Measurements from ENCODE around the gene PHF3.

PHF3 gene, protein sequence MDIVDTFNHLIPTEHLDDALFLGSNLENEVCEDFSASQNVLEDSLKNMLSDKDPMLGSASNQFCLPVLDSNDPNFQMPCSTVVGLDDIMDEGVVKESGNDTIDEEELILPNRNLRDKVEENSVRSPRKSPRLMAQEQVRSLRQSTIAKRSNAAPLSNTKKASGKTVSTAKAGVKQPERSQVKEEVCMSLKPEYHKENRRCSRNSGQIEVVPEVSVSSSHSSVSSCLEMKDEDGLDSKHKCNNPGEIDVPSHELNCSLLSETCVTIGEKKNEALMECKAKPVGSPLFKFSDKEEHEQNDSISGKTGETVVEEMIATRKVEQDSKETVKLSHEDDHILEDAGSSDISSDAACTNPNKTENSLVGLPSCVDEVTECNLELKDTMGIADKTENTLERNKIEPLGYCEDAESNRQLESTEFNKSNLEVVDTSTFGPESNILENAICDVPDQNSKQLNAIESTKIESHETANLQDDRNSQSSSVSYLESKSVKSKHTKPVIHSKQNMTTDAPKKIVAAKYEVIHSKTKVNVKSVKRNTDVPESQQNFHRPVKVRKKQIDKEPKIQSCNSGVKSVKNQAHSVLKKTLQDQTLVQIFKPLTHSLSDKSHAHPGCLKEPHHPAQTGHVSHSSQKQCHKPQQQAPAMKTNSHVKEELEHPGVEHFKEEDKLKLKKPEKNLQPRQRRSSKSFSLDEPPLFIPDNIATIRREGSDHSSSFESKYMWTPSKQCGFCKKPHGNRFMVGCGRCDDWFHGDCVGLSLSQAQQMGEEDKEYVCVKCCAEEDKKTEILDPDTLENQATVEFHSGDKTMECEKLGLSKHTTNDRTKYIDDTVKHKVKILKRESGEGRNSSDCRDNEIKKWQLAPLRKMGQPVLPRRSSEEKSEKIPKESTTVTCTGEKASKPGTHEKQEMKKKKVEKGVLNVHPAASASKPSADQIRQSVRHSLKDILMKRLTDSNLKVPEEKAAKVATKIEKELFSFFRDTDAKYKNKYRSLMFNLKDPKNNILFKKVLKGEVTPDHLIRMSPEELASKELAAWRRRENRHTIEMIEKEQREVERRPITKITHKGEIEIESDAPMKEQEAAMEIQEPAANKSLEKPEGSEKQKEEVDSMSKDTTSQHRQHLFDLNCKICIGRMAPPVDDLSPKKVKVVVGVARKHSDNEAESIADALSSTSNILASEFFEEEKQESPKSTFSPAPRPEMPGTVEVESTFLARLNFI (N-terminal part only)

DNA sequence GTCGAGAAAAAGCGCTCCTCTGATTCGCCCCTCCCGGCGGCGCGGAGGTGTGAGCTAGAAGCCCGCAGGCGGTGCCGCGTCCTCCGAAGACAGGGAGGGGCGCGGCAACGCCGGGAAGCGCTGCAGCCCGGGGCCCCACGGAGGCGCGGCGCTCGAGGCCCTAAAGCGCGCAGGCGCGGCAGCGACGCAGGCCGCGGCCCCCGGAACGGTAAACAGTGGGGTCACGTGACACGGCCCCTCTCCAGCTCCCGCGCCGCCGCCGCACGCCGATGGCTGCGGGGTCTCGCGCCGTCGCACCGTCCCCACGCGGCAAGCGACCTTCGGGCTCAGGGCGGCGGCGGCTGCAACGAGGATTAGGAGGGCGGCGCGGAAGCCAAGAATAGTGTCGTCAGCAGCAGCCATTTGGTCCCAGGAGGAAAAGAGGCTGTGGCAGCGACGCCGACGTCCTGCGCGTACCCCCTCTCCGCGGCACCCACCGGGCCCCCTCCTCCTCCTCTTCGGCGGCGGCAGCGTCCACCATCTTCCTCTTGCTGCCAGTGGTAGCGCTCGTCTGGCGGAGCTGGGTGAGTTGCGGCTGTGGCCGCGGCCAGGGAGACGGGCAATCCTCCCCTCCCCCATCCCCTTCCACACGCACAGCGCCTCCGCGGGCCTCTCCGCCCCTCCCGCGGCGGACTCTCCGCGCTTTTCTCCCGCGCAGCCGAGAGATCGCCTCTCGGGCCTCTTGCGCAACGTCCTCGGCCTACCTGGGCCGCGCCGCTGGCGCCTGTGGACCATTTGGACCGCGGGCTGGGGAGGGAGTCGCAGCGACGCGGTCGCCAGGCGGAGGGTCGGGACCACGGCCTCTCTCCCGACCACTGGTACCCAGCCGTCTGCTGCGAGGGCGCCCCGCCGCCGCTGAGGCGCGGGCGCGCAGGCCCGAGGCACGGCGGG, at the start of gene PHF3:
TSS of gene PHF3 (plus strand) at position 215 of the 930 bp plus-strand sequence. CDS start 10,750 bp downstream, outside the sequence.
- peak; percentile 92 for DNase-seq

DNA sequence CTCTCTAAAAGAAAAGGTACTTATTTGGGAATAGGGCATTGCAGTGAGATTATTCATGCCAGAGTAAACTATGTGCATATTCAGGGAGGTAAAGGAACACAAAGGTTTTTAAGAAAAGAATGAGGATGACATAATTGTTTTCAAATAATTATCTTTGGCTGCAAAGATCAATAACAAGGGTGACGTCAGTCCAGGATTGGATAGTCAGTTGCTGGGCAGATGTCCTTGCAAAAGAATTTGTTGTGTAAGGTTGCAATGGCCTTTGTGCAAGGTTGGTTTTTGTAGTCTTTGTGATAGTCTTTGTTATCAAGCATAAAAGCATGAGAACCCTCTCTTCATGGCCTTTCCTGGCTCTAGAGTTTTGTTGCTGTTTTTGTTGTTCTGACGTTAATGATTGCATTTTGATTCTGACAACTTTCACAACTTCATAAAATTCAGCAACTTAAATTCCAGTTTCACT, 45.6 kb upstream of the PHF3 start:
- no peak for DNase-seq

DNA sequence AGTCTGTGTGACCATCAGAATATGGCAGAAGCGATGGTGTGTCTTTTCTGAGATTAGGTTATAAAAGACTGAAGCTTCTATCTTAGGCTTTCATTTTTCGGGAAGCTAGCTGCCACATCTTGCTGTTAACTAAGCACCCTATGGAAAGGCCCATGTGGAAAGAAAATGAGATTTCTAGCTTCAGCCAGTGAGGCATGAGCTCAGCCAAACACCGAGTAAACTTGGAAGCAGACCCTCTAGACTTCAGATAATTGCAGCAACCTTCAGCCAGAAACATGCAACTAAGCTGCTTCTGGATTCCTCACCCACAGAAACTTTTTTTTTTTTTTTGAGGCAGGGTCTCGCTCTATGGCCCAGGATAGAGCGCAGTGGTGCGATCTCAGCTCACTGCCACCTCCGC, 42.7 kb upstream of the PHF3 start:
- no peak for DNase-seq

DNA sequence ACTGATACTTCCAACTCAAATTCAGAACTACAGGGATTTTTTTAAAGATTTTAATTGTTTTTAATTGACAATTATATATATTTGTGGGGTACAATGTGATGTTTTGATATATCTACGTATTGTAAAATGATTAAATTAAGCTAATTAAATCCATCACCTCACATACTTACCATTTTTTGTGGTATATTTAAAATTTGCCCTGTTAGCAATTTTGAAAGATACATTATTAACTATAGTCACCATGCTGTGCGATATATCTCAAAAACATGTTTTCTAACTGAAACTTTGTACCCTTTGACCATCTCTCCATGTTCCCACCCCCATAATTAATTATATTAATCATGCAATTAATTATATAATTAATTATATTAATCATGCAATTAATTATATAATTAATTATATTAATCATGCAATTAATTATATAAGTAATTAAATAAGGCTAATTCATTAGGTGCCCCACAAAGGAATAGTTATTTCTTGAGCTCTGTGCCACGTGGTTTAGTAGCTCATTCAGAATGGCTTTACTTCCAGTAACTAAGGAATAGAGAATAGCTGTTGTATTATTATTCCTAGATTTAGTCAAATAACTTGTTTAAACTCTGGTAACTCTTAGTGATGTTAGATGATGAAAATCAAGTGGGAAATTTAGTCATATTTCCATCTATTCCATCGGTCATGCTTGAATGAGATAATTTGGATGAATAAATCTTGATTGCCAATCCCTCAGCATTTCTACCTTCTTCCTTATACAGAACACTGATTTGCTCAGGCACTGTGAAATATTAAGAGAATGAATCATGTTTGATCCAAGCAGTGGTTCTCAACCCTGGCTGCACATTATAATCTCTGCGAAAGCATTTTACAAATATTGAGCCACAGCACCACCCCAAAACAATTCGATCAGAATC, 38.2 kb upstream of the PHF3 start:
- DNase-seq, result no peak

DNA sequence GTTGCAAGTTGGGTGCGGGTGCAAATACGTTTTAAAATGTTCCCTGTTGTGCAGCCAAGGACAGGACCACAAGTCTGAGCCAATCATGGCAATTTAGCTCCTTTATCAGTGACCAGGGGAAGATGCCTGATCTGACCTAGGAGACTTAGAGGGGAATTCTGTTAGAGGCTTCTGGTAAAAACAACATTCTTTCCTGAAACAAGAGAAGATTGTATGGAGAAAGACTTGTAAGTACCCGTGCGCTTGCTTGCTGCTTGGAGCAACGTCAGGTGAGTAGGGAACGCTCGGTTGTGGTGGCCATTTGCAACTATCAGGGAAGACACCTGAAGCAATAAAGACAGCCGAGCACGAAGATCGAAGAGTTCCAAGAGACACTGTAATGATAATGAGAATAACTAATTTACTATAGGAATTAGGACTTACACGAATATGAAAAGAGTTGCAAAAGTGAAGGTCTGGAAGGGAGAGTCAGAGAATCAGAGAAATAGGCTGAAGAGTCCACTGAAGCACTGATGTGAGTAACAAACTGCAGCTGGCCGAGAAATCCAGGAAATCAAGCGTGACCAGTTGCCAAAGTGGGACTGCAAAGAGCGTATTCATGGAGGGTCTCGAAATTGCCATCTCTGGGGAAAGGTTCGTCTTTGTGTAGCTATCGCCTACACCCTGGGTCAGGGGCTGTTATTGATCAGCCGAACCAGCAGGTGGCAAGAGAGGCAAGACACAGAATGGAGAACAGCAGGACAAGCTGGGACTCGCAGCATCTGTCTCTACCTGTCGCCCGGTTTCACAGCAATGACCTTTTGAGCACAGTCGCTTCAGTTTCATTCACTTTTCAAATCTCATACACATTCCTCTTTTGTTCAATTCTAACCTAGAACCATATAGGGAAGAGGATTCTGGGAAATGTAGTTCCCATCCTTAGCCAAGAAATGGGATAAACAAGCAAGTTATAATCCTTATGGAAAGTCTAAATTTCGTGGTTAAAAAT, 37.3 kb upstream of the PHF3 start:
- peak; percentile 85 for DNase-seq

DNA sequence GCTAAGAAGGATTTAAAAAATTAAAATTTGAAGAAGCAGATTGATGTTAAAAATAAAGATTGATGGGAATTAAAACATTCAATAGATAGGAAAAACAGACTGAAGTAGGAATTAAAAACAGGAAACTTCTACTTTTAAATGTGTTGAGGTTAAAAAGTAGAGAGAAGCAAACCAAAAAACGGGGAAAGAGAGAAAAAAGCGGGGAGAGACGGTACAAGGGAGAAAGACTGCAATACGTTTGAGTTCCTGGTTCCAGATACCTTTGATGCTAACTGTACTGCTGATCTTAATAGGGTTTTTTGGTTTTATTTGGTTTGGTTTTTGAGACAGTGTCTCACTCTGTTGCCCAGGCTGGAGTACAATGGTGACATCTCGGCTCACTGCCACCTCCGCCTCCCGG, 36.4 kb upstream of the PHF3 start:
- no peak for DNase-seq

DNA sequence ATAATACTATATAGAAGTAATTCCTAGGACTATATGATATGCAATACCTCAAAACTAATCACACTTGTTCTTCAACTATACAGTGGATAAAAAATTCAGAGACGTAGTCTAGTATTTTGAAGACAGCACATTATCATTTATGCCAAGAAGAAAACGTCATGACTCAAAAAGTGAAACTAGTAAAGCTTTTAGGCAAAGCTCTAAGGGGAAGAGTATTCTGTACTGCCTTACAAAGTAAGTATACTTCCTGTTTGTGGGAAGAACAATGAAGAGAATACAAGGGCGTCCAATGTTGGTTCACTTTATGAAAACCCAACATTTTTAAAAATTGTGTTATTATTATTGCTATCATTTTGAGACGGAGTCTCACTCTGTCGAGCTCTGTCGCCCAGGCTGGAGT, 35.5 kb upstream of the PHF3 start:
- DNase-seq, result no peak

DNA sequence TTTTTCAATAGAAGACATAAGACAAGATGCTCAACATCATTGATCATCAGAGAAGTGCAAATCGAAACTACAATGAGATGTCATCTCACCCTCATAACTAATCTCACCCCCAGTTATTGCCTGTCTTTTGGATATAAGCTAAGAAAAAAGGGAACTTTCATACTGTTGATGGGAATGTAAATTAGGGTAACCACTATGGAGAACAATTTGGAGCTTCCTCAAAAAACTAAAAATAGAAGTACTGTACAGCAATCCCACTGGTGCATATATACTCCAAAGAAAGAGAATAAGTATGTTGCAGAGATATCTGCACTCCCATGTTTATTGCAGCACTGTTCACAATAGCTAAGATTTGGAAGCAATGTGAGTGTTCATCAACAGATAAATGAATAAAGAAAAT, 26.4 kb upstream of the PHF3 start:
- DNase-seq, result no peak

DNA sequence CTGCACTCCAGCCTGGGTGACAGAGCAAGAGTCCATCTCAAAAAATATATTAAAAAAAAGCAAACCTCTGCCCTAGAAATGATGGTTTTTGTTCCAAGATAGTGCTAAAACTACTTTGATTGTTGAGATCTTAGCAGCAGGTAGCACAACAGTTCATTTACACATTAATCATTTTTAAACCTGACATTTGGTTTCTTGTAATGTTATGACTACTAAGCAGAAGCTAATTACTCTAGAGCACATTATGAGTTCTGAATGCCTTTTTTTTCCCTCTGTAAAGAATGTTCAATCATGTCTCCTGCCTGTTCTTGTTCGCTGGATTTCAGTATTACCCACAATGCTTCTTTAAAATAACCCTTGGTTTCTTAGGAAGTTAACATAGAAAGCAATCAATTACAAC, 24.7 kb upstream of the PHF3 start:
- no peak for DNase-seq

DNA sequence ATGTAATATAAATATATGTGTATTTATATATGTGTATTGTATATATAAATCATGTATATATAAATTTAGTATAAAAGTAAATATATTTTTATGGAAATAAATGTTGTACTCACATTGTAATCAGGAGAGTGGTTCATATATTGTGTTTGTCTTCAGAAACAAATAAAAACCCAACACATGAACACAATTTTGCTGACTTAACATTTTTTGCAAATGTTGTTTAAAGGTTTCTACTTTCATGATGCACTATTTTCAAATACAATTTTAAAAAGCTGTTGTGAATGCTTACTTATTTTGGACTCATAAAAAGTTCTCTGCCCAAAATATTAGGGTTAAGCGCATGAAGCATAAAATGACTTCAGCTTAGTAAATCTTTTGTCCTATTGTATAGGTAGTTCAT, 24.0 kb upstream of the PHF3 start:
- DNase-seq, result no peak

DNA sequence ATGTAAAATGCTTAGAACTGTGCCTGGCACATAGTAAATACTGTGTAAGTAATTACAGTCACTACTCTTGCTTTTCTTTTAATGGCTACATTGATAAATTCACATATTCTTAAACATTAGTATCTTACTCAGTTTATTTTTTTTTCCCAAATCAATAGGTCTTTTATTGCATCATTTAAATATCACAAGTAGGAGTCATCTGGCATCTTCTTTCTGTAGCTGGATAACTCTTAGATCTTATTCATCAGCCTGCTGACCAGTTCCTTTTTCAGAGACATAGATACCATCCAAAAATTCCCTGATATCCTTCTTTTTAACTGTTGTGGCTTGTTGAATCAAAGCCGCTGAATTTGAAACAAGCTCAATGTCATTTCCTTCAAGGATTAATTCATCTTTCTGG, 20.0 kb upstream of the PHF3 start:
- DNase-seq, result no peak

DNA sequence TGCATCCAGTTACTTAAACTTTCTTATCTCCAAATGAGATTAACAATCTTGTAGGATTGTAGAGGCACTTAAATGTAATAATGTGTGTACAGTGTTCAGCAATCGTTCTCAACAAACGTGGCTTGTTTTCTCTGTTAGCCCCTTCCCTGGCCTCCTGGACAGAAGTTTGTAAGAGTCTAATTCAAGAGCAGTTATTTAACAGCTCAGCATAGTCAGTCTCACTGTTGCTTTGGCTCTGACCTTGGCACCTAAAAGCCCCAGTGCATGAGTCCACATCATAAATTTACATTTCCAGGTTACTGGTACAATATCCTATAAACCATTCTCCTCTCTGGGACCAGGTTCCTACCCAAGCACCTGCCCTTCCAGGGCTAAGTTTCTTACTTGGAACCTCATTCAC, 11.5 kb upstream of the PHF3 start:
- no peak for DNase-seq

DNA sequence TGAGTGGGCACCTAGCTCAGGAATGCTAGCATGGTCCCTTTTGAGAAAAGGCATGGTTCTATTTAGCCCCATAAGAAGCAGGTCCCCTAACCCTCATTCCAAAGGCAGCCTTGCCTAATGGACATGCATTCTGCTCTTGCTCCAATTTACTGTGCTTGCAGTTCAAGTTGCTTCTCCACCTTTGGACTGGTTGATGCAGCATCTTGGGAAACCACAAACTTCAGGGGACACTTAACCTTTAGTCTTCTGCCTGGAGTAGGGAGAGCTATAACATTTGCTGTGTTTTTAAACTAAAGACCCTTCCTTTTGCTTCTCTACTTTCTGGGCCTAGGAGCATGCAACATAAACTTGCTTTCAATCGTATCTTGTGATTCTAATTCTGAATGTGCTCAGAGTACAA, 5.1 kb upstream of the PHF3 start:
- DNase-seq, result no peak

DNA sequence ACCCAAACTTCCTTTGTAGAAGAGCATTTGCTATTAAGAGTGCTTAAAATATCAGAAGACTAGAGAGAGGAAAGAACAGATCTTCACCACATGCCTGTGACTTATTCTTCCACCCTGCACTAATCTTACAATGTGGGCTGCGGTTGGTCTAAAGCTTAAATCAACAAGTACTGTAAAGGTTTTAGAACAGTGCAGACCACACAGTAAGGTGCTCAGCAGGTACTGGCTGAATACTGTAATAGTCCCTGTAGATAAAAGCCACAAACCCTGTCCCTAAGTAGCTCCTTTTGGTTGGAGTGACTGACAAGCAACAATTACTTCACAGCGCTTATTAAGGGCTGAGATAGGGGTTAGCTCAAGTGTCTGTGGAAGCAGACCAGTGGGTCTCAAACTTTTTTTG, 972 bp upstream of the PHF3 start:
- peak; percentile 4 for DNase-seq

DNA sequence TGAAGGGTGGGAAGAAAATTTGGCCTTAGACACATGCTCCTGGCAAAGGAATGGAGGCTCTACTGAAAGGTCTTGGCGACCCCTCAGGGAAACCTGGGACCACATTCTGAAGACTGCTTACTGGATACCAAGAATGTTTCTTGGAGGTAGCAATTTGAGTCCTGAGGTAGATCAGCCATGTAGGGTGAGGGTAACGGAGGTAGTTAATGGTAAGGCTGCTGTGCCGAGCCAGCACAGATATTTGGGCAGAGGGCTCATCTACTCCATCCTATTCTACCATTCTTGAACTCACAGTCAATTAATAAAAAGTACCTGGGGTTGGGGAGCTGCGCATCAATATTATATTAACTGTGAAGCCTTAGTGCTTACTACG, 401 bp upstream of the PHF3 start:
- DNase-seq, result no peak

DNA sequence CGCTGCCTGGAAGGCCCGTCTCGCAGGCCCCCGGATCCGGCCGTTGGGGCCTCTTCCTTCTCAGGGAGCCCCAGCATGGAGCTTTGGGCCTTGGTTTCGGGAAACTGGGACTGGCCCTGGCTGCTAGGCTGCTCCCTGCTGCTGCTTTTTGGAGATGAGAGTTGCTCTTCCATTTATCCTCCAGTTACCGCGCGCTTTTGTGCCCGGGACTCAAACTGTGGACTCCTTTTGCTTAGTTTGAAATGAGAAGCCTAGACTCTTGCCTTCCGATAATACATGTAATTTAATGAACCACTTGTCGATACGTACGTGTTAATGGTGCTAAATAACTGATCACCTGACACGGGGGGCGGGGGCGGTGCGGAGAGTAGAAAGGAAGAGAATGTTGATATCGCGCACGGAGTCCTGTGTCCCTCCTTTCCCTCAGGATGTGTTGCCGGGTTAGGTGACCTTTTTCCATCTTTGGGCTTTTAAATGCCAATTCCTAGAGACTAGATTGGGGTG, 968 bp downstream of the PHF3 start:
- DNase-seq, result peak; percentile 60

DNA sequence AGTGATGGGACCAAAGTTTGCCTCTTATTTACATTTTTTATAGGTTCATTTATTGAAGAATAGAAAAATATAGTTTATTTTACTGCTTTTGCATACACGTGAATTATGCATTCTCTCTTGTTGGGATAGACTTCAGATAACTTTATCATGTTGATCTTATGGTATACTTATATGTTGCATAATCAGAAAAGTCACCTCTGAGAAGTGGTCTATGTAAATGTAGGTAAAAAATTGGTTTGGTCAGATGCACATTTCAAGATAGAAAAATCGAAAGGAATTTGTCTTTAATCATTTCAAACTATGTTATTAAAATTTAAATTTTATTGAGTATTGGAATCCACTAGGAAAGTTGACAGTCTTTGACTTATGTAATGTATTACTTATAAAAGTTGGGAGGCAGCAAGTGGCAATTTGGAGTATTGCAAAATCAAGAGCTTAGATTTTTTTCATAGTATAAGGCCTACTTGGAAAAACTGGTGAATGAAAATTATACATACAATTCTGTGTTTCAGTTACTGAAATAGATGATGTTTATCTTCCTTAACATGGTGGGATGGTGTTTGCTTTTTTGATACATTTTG, 2.4 kb downstream of the PHF3 start:
- DNase-seq, result no peak

DNA sequence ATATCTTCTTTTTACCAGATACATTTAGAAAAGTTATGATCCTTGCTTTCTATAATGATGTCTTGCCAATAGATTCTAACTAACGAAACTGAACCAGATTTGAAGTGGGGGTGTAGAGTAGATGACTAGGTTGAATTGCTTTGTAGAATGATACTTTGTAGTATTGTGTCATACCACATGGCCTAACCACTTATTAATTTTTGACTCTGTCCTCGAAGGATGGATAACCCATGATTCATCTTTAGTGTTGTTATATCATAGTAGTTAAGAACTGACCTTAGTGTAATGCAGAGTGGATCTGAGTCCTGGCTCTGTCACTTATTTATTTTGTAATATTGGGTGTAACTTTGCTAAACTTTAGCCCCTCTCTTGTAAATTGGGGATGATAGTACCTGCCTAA, 4.5 kb downstream of the PHF3 start:
- DNase-seq, result no peak

DNA sequence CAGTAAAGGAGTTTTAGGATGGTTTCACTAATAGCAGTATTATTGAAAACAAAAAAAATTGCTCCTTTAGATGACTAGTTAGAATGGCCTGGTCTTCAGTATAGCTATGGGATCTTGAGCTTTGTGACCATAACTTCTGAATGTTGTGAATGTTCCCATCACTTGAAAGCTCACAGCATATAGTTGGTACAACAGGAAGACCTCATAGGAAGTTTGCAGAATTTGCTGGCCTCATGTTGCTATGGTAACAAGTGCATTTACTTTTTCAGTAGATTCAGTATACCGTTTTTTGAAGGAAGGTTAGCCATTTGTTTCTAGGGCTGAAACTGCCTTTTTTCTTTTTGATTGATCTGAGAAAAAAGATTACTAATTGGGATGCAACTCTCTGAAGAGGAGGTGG, 8.3 kb downstream of the PHF3 start:
- peak; percentile 61 for DNase-seq
